Vagina (tissue), 2 donors: ENCODE results near the gene MINDY3.

Experiments
- POLR2A ChIP-seq, 2 donors: fragments of 450-650 bp; IDR thresholded peaks; one replicate each; pipeline ENCODE4 v1.6.1; 2017; ENCODE audit warnings: antibody characterized with exemption in 2 of 2, mild to moderate bottlenecking in 2 of 2, moderate library complexity in 2 of 2
- TF ChIP-seq, protein P1 (sequence below), 3 experiments: fragments of 450-650 bp in 2 of 3; fragments of 200-600 bp in 1 of 3; sonication (generic) in 1 of 3; IDR thresholded peaks; one replicate each; pipeline ENCODE4 v1.5.1; 2017 to 2019; ENCODE audit warnings: antibody characterized with exemption in 3 of 3, mild to moderate bottlenecking in 2 of 3, moderate library complexity in 2 of 3

DNA sequence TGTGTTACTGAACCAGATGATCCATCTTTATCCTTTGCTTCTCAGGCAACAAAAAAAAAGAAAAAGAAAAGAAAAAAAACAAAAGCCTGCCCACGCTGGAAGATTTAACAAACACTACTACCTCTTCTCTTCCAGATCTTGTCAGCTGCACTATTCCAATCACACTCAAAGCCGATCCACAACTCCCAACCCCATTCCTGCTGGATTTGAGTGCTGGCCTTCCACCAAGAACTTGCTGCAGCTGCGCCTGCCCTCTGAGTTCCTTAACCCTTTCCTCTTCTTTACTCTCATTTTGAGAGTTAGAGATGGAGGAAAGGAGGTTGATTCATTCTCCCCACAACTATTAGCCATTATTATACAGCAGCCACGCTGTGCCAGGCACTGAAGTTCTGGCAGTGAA is 124.5 kb downstream of the MINDY3 start:
- TF ChIP-seq POLR2A (IDR thresholded peaks at IDR 0.05) = no peak
- TF ChIP-seq, protein P1, sequence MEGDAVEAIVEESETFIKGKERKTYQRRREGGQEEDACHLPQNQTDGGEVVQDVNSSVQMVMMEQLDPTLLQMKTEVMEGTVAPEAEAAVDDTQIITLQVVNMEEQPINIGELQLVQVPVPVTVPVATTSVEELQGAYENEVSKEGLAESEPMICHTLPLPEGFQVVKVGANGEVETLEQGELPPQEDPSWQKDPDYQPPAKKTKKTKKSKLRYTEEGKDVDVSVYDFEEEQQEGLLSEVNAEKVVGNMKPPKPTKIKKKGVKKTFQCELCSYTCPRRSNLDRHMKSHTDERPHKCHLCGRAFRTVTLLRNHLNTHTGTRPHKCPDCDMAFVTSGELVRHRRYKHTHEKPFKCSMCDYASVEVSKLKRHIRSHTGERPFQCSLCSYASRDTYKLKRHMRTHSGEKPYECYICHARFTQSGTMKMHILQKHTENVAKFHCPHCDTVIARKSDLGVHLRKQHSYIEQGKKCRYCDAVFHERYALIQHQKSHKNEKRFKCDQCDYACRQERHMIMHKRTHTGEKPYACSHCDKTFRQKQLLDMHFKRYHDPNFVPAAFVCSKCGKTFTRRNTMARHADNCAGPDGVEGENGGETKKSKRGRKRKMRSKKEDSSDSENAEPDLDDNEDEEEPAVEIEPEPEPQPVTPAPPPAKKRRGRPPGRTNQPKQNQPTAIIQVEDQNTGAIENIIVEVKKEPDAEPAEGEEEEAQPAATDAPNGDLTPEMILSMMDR (IDR thresholded peaks at IDR 0.05) = no peak
